Liver (tissue), 9 donors: Measurements from ENCODE around the gene ZDHHC14. TPM values are rescaled to one million over a fixed set of nuclear protein-coding genes. Genes with fewer than 3 reads are reported as not detected.

Source experiments
- DNase-seq: peaks from one replicate; pipeline ENCODE4 v3.0.0-alpha.2; 2017; ENCODE audit warnings: low spot score
- H3K27ac ChIP-seq, 2 donors: one replicate each; pipeline ENCODE4 v1.7.0; 2013; ENCODE audit warnings: inconsistent platforms in 2 of 2, low read length in 2 of 2, control low read depth in 1 of 2, low read depth in 1 of 2, mild to moderate bottlenecking in 1 of 2
- H3K27me3 ChIP-seq, 4 donors: one replicate each; pipeline versions ENCODE4 v1.6.1 to v1.7.0; 2013; ENCODE audit warnings: low read length in 3 of 4, inconsistent platforms in 1 of 4, mild to moderate bottlenecking in 1 of 4, moderate library complexity in 1 of 4; ENCODE audit not compliant: control insufficient read depth in 4 of 4, insufficient read depth in 4 of 4
- H3K36me3 ChIP-seq, 4 donors: one replicate each; pipeline versions ENCODE4 v1.6.1 to v1.7.0; 2013; ENCODE audit warnings: low read length in 3 of 4, mild to moderate bottlenecking in 3 of 4, low read depth in 1 of 4, moderate library complexity in 1 of 4; ENCODE audit not compliant: control insufficient read depth in 4 of 4, insufficient read depth in 3 of 4
- H3K4me1 ChIP-seq, 4 donors: one replicate each; pipeline versions ENCODE4 v1.6.1 to v1.7.0; 2013; ENCODE audit warnings: low read length in 3 of 4, mild to moderate bottlenecking in 3 of 4, moderate library complexity in 1 of 4; ENCODE audit not compliant: control insufficient read depth in 4 of 4, insufficient read depth in 4 of 4
- H3K4me3 ChIP-seq, 3 donors: one replicate each; pipeline versions ENCODE4 v1.6.1 to v1.7.0; 2013; ENCODE audit warnings: low read length in 3 of 3, control low read depth in 1 of 3, low read depth in 1 of 3, mild to moderate bottlenecking in 1 of 3
- H3K9ac ChIP-seq, 2 donors: one replicate each; pipeline ENCODE4 v1.7.0; 2013; ENCODE audit warnings: low read length in 2 of 2, mild to moderate bottlenecking in 2 of 2, moderate library complexity in 2 of 2, control low read depth in 1 of 2, low read depth in 1 of 2
- H3K9me3 ChIP-seq, 4 donors: one replicate each; pipeline versions ENCODE4 v1.6.1 to v1.7.0; 2013; ENCODE audit warnings: low read length in 3 of 4; ENCODE audit not compliant: control insufficient read depth in 4 of 4
- EGR1 ChIP-seq, 2 donors: IDR thresholded peaks; 2 replicates each; pipeline ENCODE4 v1.6.1; 2016 to 2018; ENCODE audit warnings: antibody characterized with exemption in 2 of 2, low read depth in 2 of 2
- FOXA2 ChIP-seq: IDR thresholded peaks from 2 replicates; pipeline ENCODE4 v1.6.1; 2016; ENCODE audit warnings: antibody characterized with exemption
- JUND ChIP-seq, 2 donors: IDR thresholded peaks; 2 replicates each; pipeline ENCODE4 v1.6.1; 2016; ENCODE audit warnings: antibody characterized with exemption in 2 of 2
- MAX ChIP-seq: IDR thresholded peaks from 2 replicates; pipeline ENCODE4 v1.6.1; 2016; ENCODE audit warnings: antibody characterized with exemption
- NR2F2 ChIP-seq: IDR thresholded peaks from 2 replicates; pipeline ENCODE4 v1.6.1; 2016; ENCODE audit warnings: antibody characterized with exemption
- RAD21 ChIP-seq, 2 donors: IDR thresholded peaks; 2 replicates each; pipeline ENCODE4 v1.6.1; 2016; ENCODE audit warnings: antibody characterized with exemption in 2 of 2, mild to moderate bottlenecking in 2 of 2
- REST ChIP-seq: IDR thresholded peaks from 2 replicates; pipeline ENCODE4 v1.6.1; 2016; ENCODE audit warnings: antibody characterized with exemption, mild to moderate bottlenecking
- SP1 ChIP-seq: IDR thresholded peaks from 2 replicates; pipeline ENCODE4 v1.6.1; 2018; ENCODE audit warnings: antibody characterized with exemption, mild to moderate bottlenecking
- YY1 ChIP-seq: IDR thresholded peaks from 2 replicates; pipeline ENCODE4 v1.6.1; 2016; ENCODE audit warnings: antibody characterized with exemption, mild to moderate bottlenecking
- WGBS: extraction: QIAGEN DNeasy Blood & Tissue Kit; methylation state at CpG from one replicate; pipeline ENCODE4 v1.1.7; 2013; 5-methylcytosine and 5-hydroxymethylcytosine counted together
- polyA plus RNA-seq, 2 donors: library from polyadenylated mRNA; stranded (reverse) in 1 of 2; unstranded in 1 of 2; fragments of 200-250 nt in 1 of 2; fragments of >200 nt in 1 of 2; fragmentation: Nextera tagmentation in 1 of 2; extraction: Ambion mirVana in 1 of 2; gene quantifications; one replicate each; pipeline versions ENCODE4 v1.2.1 to v1.2.3, GENCODE V29; 2013 to 2015
- total RNA-seq, 2 donors: library from RNA; depleted of rRNA; stranded (reverse); fragments of >200 nt; gene quantifications; one replicate each; pipeline ENCODE4 v1.2.3, GENCODE V29; 2014
- TF ChIP-seq, protein P1 (sequence below): IDR thresholded peaks from 2 replicates; pipeline ENCODE4 v1.6.1; 2016; ENCODE audit warnings: antibody characterized with exemption
- TF ChIP-seq, protein P2 (sequence below): IDR thresholded peaks from 2 replicates; pipeline ENCODE4 v1.6.1; 2016; ENCODE audit warnings: antibody characterized with exemption
- donor health status: healthy.
- donor health status: healthy.
- donor health status: healthy.
- donor health status: healthy.
- donor health status: healthy.

ZDHHC14 gene
- total and polyA plus RNA-seq, 4 donors = 4.4 to 11.7 (median 8.4) TPM

DNA sequence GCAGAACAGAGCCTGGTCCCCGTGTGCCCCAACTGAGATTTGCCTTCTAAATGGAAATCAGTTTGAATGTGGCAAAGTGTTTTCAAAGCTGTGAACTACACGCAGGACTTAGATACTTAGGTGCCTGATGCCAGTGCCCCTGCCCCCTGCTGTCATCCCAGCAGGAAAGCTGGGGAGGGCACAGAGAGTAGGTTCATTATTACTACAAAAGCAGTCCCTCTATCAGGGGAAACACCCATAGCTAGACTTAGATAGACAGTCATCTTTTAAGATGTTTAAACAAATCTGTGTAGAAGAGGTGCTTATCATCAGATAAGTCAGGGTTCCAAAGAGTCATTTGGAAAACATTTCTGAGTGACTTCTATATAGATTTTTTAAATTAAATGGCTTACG lies 287.0 kb downstream of the ZDHHC14 start:
- H3K36me3 ChIP-seq = peaks cover 0 to 8% (median 0%) of the 10 kb centered on the region in 4 donors
- H3K4me3 ChIP-seq = no peak overlapping the region
- no peak overlapping the region for H3K27ac ChIP-seq
- no peaks in the 10 kb centered on the region for H3K9me3 ChIP-seq
- no peaks in the 10 kb centered on the region for H3K27me3 ChIP-seq
- TF ChIP-seq SP1 (no peak), REST (no peak)
- DNase-seq = no peak
- peaks cover 0 to 8% (median 0%) of the 10 kb centered on the region in 4 donors for H3K4me1 ChIP-seq
- 95% methylated on average over 3 of the region's 3 CpGs for WGBS
- H3K9ac ChIP-seq = no peak overlapping the region

GRCh38 chr6:157668713-157669112 lies 287.7 kb downstream of the ZDHHC14 start:
- Histone ChIP-seq H3K27me3 (no peaks in the 10 kb centered on the region), H3K4me1 (peaks cover 0 to 8% (median 0%) of the 10 kb centered on the region in 4 donors), H3K9ac (no peak overlapping the region), H3K27ac (no peak overlapping the region), H3K36me3 (peaks cover 0 to 7% (median 0%) of the 10 kb centered on the region in 4 donors), H3K4me3 (no peak overlapping the region), H3K9me3 (no peaks in the 10 kb centered on the region)
- WGBS = 96% methylated on average over 2 of the region's 2 CpGs
- DNase-seq = no peak
- no peak for TF ChIP-seq NR2F2
- no peak for TF ChIP-seq REST
- no peak for TF ChIP-seq EGR1 (IDR thresholded peaks at IDR 0.05; ENCODE audit: low read depth in 2 of 2)
- TF ChIP-seq, protein P1, sequence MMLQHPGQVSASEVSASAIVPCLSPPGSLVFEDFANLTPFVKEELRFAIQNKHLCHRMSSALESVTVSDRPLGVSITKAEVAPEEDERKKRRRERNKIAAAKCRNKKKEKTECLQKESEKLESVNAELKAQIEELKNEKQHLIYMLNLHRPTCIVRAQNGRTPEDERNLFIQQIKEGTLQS = no peak
- TF ChIP-seq, protein P2, sequence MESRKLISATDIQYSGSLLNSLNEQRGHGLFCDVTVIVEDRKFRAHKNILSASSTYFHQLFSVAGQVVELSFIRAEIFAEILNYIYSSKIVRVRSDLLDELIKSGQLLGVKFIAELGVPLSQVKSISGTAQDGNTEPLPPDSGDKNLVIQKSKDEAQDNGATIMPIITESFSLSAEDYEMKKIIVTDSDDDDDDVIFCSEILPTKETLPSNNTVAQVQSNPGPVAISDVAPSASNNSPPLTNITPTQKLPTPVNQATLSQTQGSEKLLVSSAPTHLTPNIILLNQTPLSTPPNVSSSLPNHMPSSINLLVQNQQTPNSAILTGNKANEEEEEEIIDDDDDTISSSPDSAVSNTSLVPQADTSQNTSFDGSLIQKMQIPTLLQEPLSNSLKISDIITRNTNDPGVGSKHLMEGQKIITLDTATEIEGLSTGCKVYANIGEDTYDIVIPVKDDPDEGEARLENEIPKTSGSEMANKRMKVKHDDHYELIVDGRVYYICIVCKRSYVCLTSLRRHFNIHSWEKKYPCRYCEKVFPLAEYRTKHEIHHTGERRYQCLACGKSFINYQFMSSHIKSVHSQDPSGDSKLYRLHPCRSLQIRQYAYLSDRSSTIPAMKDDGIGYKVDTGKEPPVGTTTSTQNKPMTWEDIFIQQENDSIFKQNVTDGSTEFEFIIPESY = no peak
- no peak for TF ChIP-seq RAD21 (IDR thresholded peaks at IDR 0.05)
- TF ChIP-seq MAX = no peak
- no peak for TF ChIP-seq YY1
- no peak for TF ChIP-seq JUND (IDR thresholded peaks at IDR 0.05)
- no peak for TF ChIP-seq SP1
- TF ChIP-seq FOXA2 = no peak
